ENCODE measurements around the gene TEAD4.

The TEAD4 gene

DNA sequence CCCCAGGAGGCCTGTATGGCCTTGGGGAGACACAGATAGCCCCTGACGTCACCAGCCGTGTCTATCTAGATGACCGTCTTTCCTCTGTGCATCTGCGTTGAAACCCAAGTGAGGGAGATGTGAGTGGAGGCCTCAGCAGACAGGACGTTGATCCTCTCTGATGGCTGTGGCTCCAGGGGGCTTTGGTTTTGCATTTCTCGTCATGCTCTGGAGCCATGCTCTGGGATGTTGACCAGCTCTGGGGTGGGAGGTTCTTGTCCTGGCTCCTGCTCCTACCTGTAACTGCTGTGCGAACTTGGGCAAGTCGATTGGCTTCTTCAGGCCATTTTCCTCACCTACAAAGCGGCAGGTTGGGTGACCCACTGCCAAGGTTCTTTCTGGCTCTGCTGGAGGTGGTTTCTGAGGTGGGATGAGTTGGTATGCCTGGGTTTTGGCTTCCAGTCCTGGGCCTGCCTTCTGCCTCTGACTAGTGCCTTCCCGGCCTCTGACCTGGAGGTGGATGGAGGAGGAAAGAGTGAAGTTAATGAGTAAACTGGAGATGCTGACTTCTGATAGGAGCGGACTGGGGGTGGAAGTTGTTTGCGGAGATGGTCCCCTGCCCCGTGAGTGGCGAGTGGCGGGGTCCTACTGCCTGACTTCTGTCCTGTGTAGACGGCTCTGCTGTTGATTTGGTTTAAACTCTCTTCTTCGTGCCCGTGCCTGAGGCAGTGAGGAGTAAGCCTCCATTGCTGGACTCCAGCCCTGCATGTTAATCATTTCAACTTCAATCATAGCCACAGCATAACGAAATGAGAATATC lies 126.3 kb downstream of the TEAD4 start:
- DNase-seq, result no peak

DNA sequence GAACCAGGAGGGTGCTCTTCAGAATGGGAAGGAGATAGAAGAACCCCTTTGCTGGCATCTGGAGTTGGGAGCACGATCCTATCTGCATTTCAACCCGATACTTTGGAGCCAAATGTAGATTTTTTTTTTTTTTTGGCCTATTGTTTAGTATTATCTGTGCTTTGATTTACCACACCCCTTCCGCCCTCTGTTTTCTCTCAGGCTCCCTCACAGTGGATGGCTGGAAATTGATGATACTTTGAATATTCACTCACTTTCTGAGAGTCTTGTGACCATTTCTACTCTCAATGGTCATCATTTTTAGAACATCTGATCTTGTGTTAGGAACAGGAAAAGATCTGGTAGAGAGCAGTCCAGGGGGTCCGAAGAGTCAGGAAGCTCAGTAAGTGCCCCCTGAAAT lies 127.0 kb downstream of the TEAD4 start:
- DNase-seq, result no peak

DNA sequence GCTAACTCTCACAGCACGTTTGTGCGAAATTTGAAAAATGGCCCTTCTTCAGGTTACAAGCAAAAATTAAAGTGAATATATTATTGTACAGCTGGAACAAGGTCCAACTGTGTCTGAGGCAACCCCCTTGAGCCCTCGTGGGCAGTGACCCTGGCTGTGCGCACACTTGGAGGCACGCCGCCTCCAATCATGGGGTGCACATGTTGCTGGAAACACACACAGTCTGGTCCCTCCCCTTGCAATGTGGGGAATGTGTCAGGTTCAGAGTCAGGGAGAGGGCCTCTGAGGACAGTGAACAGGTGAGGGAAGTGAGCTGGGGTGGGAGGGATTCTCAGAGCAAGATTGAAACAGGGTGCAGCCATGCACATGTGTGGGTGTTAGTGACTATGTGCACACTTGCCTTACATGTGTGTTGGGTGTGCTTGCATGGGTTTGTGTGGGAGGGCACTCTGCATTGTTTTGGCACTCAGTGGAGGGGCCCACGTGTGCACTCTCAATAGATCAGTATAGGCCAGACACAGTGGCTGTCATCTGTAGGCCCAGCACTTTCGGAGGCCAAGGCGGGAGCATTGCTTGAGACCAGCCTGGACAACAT lies 127.6 kb downstream of the TEAD4 start:
- no peak for DNase-seq

DNA sequence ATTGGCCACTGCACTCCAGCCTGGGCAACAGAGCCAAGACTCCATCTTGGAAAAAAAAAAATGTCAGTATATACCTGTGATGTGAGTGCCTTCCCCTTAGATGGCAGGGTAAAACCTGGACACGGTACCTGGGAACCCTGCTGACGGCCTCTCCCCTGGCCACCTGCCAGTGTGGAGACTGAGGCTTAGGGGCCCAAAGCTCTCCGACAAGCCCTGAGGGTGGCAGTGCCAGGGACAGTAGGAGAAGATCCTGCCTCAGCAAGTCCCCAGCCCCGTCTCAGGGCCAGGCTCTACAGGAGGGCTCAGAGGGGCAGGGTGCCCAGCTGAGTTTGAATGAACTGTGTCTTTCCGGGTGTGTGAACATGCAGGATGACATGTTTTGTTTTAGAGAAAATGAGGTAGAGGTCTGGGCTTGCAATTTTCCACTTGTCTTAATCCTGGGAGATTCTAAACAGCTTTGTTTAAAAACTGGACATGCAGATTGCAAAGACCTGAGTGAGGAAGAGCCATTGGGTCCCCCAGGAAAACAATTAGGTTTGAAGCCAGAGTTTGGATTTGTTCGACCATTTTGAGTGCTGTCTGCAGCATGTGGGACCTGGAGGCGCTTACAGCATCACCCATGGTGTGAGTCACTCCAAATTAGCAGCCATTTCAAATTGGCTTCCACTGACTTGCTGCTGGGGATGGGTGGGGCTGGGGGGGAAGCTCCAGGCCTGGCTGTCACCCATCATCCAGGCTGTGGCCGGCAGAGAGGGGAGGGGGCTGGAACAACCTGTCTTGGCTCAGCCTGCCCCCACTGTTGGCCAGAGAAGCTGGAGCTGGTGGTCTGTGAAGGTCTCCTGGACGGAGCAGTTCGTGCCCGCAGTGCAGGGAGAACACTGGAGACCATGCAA lies 128.8 kb downstream of the TEAD4 start:
- no peak for DNase-seq

DNA sequence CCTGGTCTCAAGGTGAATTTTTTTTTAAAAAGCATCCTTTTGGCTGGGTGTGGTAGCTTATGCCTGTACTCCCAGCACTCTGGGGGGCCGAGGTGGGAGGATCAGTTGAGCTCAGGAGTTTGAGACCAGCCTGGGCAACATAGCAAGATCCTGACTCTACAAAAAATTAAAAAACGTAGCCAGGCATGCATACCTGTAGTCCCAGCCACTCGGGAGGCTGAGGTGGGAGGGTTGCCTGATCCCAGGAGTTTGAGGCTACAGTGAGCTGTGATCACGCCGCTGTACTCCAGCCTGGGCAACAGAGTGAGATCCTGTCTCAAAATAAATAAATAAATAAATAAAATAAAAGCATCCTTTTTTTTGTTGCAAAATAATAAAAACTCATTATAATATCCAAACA lies 130.4 kb downstream of the TEAD4 start:
- DNase-seq, result no peak

All from OCI-M1 (cell line).